Measurements from ENCODE around the gene COPE. TPM values are rescaled to one million over a fixed set of nuclear protein-coding genes. Genes with fewer than 3 reads are reported as not detected.

Gene COPE
- total RNA-seq, 1 donor from 2014 or later, result 177 TPM

- Mint-ChIP-seq H3K9me3 (ENCODE audit: unreplicated experiment) (peaks cover 6% of the 10 kb centered on the region), H3K36me3 (ENCODE audit: unreplicated experiment) (peaks cover 4% of the 10 kb centered on the region), H3K27me3 (ENCODE audit: unreplicated experiment) (peaks cover 5% of the 10 kb centered on the region), H3K4me1 (ENCODE audit: low read depth, unreplicated experiment) (no peaks in the 10 kb centered on the region), H3K27ac (ENCODE audit: unreplicated experiment) (no peak overlapping the region), H3K4me3 (ENCODE audit: unreplicated experiment) (no peak overlapping the region)
- DNase-seq, result no peak
- no peak for TF ChIP-seq CTCF (IDR thresholded peaks at IDR 0.05; ENCODE audit: partially characterized antibody, unreplicated experiment)
These were observed 32.6 kb upstream of the COPE start for GRCh38 chr19:18951721-18952281.

- H3K4me3 Mint-ChIP-seq (ENCODE audit: unreplicated experiment), result no peak overlapping the region
- peaks cover 6% of the 10 kb centered on the region for H3K36me3 Mint-ChIP-seq (ENCODE audit: unreplicated experiment)
- H3K9me3 Mint-ChIP-seq (ENCODE audit: unreplicated experiment), result peaks cover 4% of the 10 kb centered on the region
- TF ChIP-seq CTCF (IDR thresholded peaks at IDR 0.05; ENCODE audit: partially characterized antibody, unreplicated experiment), result no peak
- no peak overlapping the region for H3K27ac Mint-ChIP-seq (ENCODE audit: unreplicated experiment)
- peaks cover 8% of the 10 kb centered on the region for H3K27me3 Mint-ChIP-seq (ENCODE audit: unreplicated experiment)
- no peaks in the 10 kb centered on the region for H3K4me1 Mint-ChIP-seq (ENCODE audit: low read depth, unreplicated experiment)
- no peak for DNase-seq
These were observed 30.7 kb upstream of the COPE start for GRCh38 chr19:18949858-18950257.

GRCh38 chr19:18948976-18949356, 29.8 kb upstream of the COPE start:
- Mint-ChIP-seq H3K4me1 (ENCODE audit: low read depth, unreplicated experiment) (no peaks in the 10 kb centered on the region), H3K36me3 (ENCODE audit: unreplicated experiment) (peaks cover 4% of the 10 kb centered on the region), H3K27me3 (ENCODE audit: unreplicated experiment) (peaks cover 7% of the 10 kb centered on the region)

GRCh38 chr19:18948075-18948975, 29.1 kb upstream of the COPE start:
- no peak for TF ChIP-seq CTCF (IDR thresholded peaks at IDR 0.05; ENCODE audit: partially characterized antibody, unreplicated experiment)
- Mint-ChIP-seq H3K9me3 (ENCODE audit: unreplicated experiment) (peaks cover 4% of the 10 kb centered on the region), H3K36me3 (ENCODE audit: unreplicated experiment) (peaks cover 4% of the 10 kb centered on the region), H3K4me3 (ENCODE audit: unreplicated experiment) (no peak overlapping the region), H3K4me1 (ENCODE audit: low read depth, unreplicated experiment) (no peaks in the 10 kb centered on the region), H3K27me3 (ENCODE audit: unreplicated experiment) (peaks cover 7% of the 10 kb centered on the region), H3K27ac (ENCODE audit: unreplicated experiment) (no peak overlapping the region)
- no peak for DNase-seq

More at GRCh38 chr19:18948976-18949356, 29.8 kb upstream of the COPE start:
- Mint-ChIP-seq H3K9me3 (ENCODE audit: unreplicated experiment) (peaks cover 4% of the 10 kb centered on the region), H3K4me3 (ENCODE audit: unreplicated experiment) (no peak overlapping the region), H3K27ac (ENCODE audit: unreplicated experiment) (no peak overlapping the region)
- TF ChIP-seq CTCF (IDR thresholded peaks at IDR 0.05; ENCODE audit: partially characterized antibody, unreplicated experiment), result no peak
- DNase-seq, result no peak

GRCh38 chr19:18946918-18947317, 27.7 kb upstream of the COPE start:
- Mint-ChIP-seq H3K27me3 (ENCODE audit: unreplicated experiment) (peaks cover 16% of the 10 kb centered on the region), H3K4me3 (ENCODE audit: unreplicated experiment) (no peak overlapping the region), H3K27ac (ENCODE audit: unreplicated experiment) (no peak overlapping the region), H3K9me3 (ENCODE audit: unreplicated experiment) (peaks cover 7% of the 10 kb centered on the region), H3K36me3 (ENCODE audit: unreplicated experiment) (peaks cover 4% of the 10 kb centered on the region), H3K4me1 (ENCODE audit: low read depth, unreplicated experiment) (peaks cover 3% of the 10 kb centered on the region)
- no peak for DNase-seq
- TF ChIP-seq CTCF (IDR thresholded peaks at IDR 0.05; ENCODE audit: partially characterized antibody, unreplicated experiment), result no peak
